H9 (cell line): ENCODE data around the gene VPS35L. TPM values are rescaled to one million over a fixed set of nuclear protein-coding genes. Genes with fewer than 3 reads are reported as not detected.

Experiments
- DNase-seq: peaks from one replicate; pipeline ENCODE4 v3.0.0-alpha.2; 2017
- H2AFZ ChIP-seq: one replicate; pipeline ENCODE4 v1.6.1; 2013; ENCODE audit warnings: mild to moderate bottlenecking, low read length, control low read depth, moderate library complexity
- H2AK5ac ChIP-seq: 2 replicates; pipeline ENCODE4 v1.6.1; 2013; ENCODE audit warnings: low read length, control low read depth, mixed read lengths; ENCODE audit not compliant: insufficient read length
- H2BK120ac ChIP-seq: one replicate; pipeline ENCODE4 v1.6.1; 2013; ENCODE audit warnings: low read depth, mild to moderate bottlenecking, low read length, control low read depth, inconsistent platforms; ENCODE audit not compliant: poor library complexity, severe bottlenecking
- H2BK12ac ChIP-seq: 2 replicates; pipeline ENCODE4 v1.6.1; 2013; ENCODE audit warnings: low read length, control low read depth, mixed read lengths, low read depth; ENCODE audit not compliant: insufficient read length
- H2BK15ac ChIP-seq: 2 replicates; pipeline ENCODE4 v1.6.1; 2013; ENCODE audit warnings: low read depth, low read length, control low read depth
- H2BK20ac ChIP-seq: one replicate; pipeline ENCODE4 v1.6.1; 2013; ENCODE audit warnings: low read depth, mild to moderate bottlenecking, low read length, control low read depth, inconsistent platforms; ENCODE audit not compliant: poor library complexity, severe bottlenecking
- H2BK5ac ChIP-seq: 2 replicates; pipeline ENCODE4 v1.6.1; 2013; ENCODE audit warnings: low read length, control low read depth, mixed read lengths; ENCODE audit not compliant: insufficient read length
- H3K14ac ChIP-seq: 2 replicates; pipeline ENCODE4 v1.6.1; 2013; ENCODE audit warnings: low read length, control low read depth; ENCODE audit not compliant: insufficient read depth
- H3K18ac ChIP-seq: 2 replicates; pipeline ENCODE4 v1.6.1; 2013; ENCODE audit warnings: low read depth, mild to moderate bottlenecking, mixed read lengths, low read length, control low read depth; ENCODE audit not compliant: insufficient read length
- H3K23ac ChIP-seq: 2 replicates; pipeline ENCODE4 v1.6.1; 2013; ENCODE audit warnings: low read length, control low read depth, mixed read lengths, low read depth; ENCODE audit not compliant: insufficient read length
- H3K23me2 ChIP-seq: 2 replicates; pipeline ENCODE4 v1.6.1; 2013; ENCODE audit warnings: low read depth, mild to moderate bottlenecking, mixed read lengths, low read length, control low read depth; ENCODE audit not compliant: insufficient read length, poor library complexity, severe bottlenecking
- H3K27ac ChIP-seq: 2 replicates; pipeline ENCODE4 v1.5.1; 2013; ENCODE audit warnings: low read length, control low read depth, mixed read lengths, low read depth; ENCODE audit not compliant: insufficient read length
- H3K27me3 ChIP-seq: 2 replicates; pipeline ENCODE4 v1.6.1; 2013; ENCODE audit warnings: low read length, control low read depth, inconsistent platforms; ENCODE audit not compliant: insufficient read depth
- H3K4ac ChIP-seq: 2 replicates; pipeline ENCODE4 v1.6.1; 2013; ENCODE audit warnings: low read depth, mild to moderate bottlenecking, control low read depth, inconsistent platforms, low read length, moderate library complexity
- H3K4me1 ChIP-seq: 2 replicates; pipeline ENCODE4 v1.6.1; 2013; ENCODE audit warnings: low read length, control low read depth, inconsistent platforms; ENCODE audit not compliant: insufficient read depth
- H3K4me2 ChIP-seq: 2 replicates; pipeline ENCODE4 v1.6.1; 2013; ENCODE audit warnings: low read length, control low read depth, mixed read lengths; ENCODE audit not compliant: insufficient read length, insufficient read depth
- H3K56ac ChIP-seq: 2 replicates; pipeline ENCODE4 v1.6.1; 2013; ENCODE audit warnings: low read depth, mild to moderate bottlenecking, mixed read lengths, low read length, control low read depth; ENCODE audit not compliant: insufficient read length
- H3K79me1 ChIP-seq: 2 replicates; pipeline ENCODE4 v1.6.1; 2013; ENCODE audit warnings: low read depth, mild to moderate bottlenecking, moderate library complexity, low read length, control low read depth, inconsistent platforms; ENCODE audit not compliant: insufficient read depth, poor library complexity, severe bottlenecking
- H3K79me2 ChIP-seq: 2 replicates; pipeline ENCODE4 v1.6.1; 2013; ENCODE audit warnings: low read length, control low read depth, inconsistent platforms; ENCODE audit not compliant: insufficient read depth
- H3K9ac ChIP-seq: 2 replicates; pipeline ENCODE4 v1.6.1; 2013; ENCODE audit warnings: low read length, control low read depth, mixed read lengths; ENCODE audit not compliant: insufficient read length; ENCODE audit errors: extremely low read depth
- H3K9me3 ChIP-seq: one replicate; pipeline ENCODE4 v1.6.1; 2013; ENCODE audit warnings: low read depth, low read length, inconsistent platforms; ENCODE audit not compliant: control insufficient read depth
- H3T11ph ChIP-seq: one replicate; pipeline ENCODE4 v1.6.1; 2013; ENCODE audit warnings: mild to moderate bottlenecking, low read length, control low read depth, inconsistent platforms
- H4K20me1 ChIP-seq: one replicate; pipeline ENCODE4 v1.6.1; 2013; ENCODE audit not compliant: control insufficient read depth, insufficient read length, insufficient read depth
- H4K5ac ChIP-seq: 2 replicates; pipeline ENCODE4 v1.6.1; 2013; ENCODE audit warnings: low read depth, mild to moderate bottlenecking, mixed read lengths, low read length, control low read depth; ENCODE audit not compliant: insufficient read length
- H4K8ac ChIP-seq: replicated peaks from 2 replicates; pipeline ENCODE4 v1.6.1; 2013; ENCODE audit warnings: low read length, control low read depth, mixed read lengths, low read depth; ENCODE audit not compliant: insufficient read length
- H4K91ac ChIP-seq: 2 replicates; pipeline ENCODE4 v1.6.1; 2013; ENCODE audit warnings: low read depth, mild to moderate bottlenecking, moderate library complexity, mixed read lengths, low read length, control low read depth; ENCODE audit not compliant: insufficient read length
- H3K27ac Mint-ChIP-seq, 3 experiments: 2 replicates in 2 of 3; 3 replicates in 1 of 3; pipeline ENCODE4 v1.8.0; 2020 to 2021; ENCODE audit warnings: mixed read lengths in 3 of 3, mild to moderate bottlenecking in 1 of 3, moderate library complexity in 1 of 3
- H3K27me3 Mint-ChIP-seq: 2 replicates; pipeline ENCODE4 v1.8.0; 2021; ENCODE audit warnings: low read depth, mild to moderate bottlenecking, moderate library complexity, mixed read lengths
- H3K36me3 Mint-ChIP-seq, 3 experiments: 2 replicates in 2 of 3; 3 replicates in 1 of 3; pipeline ENCODE4 v1.8.0; 2020 to 2021; ENCODE audit warnings: low read depth in 3 of 3, mixed read lengths in 3 of 3; ENCODE audit not compliant: insufficient read depth in 1 of 3
- H3K4me1 Mint-ChIP-seq, 2 experiments: 2 replicates each; pipeline ENCODE4 v1.8.0; 2020; ENCODE audit warnings: mixed read lengths in 2 of 2
- H3K4me3 Mint-ChIP-seq, 2 experiments: 2 replicates in 1 of 2; 3 replicates in 1 of 2; pipeline ENCODE4 v1.8.0; 2020 to 2021; ENCODE audit warnings: mild to moderate bottlenecking in 2 of 2, mixed read lengths in 2 of 2, moderate library complexity in 1 of 2
- H3K9me3 Mint-ChIP-seq, 2 experiments: 2 replicates in 1 of 2; 3 replicates in 1 of 2; pipeline ENCODE4 v1.8.0; 2020; ENCODE audit warnings: mild to moderate bottlenecking in 2 of 2, mixed read lengths in 2 of 2, moderate library complexity in 1 of 2
- WGBS: extraction: QIAGEN DNeasy Blood & Tissue Kit; methylation state at CpG from one replicate; pipeline ENCODE4 v1.1.7; 2013; ENCODE audit warnings: missing lambda C conversion rate, low lambda C conversion rate, mixed read lengths; ENCODE audit not compliant: insufficient read length; ENCODE audit errors: extremely low coverage; 5-methylcytosine and 5-hydroxymethylcytosine counted together
- total RNA-seq: library from RNA; stranded (reverse); gene quantifications from 2 replicates; pipeline ENCODE4 v1.2.1, GENCODE V29; 2021
- TF ChIP-seq, protein P1 (sequence below): fragments of 200-600 bp; sonication (generic); conservative IDR thresholded peaks from 3 replicates; pipeline ENCODE4 v1.8.0; 2021; ENCODE audit warnings: antibody characterized with exemption, mild to moderate bottlenecking

VPS35L gene
- total RNA-seq, 1 experiment from 2014 or later, result 58.4 TPM

DNA sequence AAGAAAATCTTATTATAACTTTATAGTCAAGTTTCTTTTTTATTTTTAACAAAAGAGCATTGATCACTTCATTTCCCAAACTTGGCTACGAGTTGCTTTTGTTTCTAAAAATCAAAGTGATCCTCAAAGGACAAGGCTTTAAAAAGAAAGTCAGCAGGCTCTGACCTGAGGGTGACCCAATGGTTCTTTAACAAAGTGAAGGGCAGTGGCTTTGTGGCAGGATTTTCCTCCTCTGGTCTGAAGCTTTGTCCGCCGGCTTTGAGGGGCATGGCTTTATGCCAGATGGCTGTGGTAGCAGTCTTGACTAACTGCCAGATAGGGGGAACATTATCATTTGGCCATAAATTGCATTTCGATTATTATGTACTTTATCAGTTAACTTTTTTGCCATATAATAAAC lies 191.1 kb downstream of the VPS35L start:
- no peak overlapping the region for H3K14ac ChIP-seq
- H3K9me3 Mint-ChIP-seq, result no peaks in the 10 kb centered on the region
- H3K36me3 Mint-ChIP-seq, result no peaks in the 10 kb centered on the region
- H2BK15ac ChIP-seq, result no peak overlapping the region
- no peak overlapping the region for H3K27ac ChIP-seq
- no peak for DNase-seq
- no peak overlapping the region for H2AFZ ChIP-seq
- no peaks in the 10 kb centered on the region for H3K23me2 ChIP-seq
- no peaks in the 10 kb centered on the region for H3K9me3 ChIP-seq
- H3K27ac Mint-ChIP-seq, result no peak overlapping the region
- no peak overlapping the region for H4K8ac ChIP-seq
- H3K4me2 ChIP-seq, result no peak overlapping the region
- no peak overlapping the region for H2AK5ac ChIP-seq
- no peak overlapping the region for H2BK5ac ChIP-seq
- H4K5ac ChIP-seq, result no peak overlapping the region
- H3K27me3 Mint-ChIP-seq, result no peaks in the 10 kb centered on the region
- H2BK12ac ChIP-seq, result no peak overlapping the region
- TF ChIP-seq, protein P1, sequence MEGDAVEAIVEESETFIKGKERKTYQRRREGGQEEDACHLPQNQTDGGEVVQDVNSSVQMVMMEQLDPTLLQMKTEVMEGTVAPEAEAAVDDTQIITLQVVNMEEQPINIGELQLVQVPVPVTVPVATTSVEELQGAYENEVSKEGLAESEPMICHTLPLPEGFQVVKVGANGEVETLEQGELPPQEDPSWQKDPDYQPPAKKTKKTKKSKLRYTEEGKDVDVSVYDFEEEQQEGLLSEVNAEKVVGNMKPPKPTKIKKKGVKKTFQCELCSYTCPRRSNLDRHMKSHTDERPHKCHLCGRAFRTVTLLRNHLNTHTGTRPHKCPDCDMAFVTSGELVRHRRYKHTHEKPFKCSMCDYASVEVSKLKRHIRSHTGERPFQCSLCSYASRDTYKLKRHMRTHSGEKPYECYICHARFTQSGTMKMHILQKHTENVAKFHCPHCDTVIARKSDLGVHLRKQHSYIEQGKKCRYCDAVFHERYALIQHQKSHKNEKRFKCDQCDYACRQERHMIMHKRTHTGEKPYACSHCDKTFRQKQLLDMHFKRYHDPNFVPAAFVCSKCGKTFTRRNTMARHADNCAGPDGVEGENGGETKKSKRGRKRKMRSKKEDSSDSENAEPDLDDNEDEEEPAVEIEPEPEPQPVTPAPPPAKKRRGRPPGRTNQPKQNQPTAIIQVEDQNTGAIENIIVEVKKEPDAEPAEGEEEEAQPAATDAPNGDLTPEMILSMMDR, result no peak
- no peaks in the 10 kb centered on the region for H3K79me1 ChIP-seq
- no peak overlapping the region for H3K18ac ChIP-seq
- H3K4ac ChIP-seq, result no peak overlapping the region
- H3K27me3 ChIP-seq, result no peaks in the 10 kb centered on the region
- H3K4me3 Mint-ChIP-seq, result no peak overlapping the region
- no peak overlapping the region for H3K56ac ChIP-seq
- no peak overlapping the region for H3K9ac ChIP-seq
- peaks cover 2 to 7% of the 10 kb centered on the region in 2 experiments; a peak in 2 of 4 replicates for H3K4me1 Mint-ChIP-seq
- H3K79me2 ChIP-seq, result no peaks in the 10 kb centered on the region
- no peak overlapping the region for H3K23ac ChIP-seq
- whole genome bisulfite sequencing, result no CpG with 5 or more reads among the region's 4 CpGs
- H2BK20ac ChIP-seq, result no peak overlapping the region
- H3T11ph ChIP-seq, result no peak overlapping the region
- no peak overlapping the region for H4K91ac ChIP-seq
- H4K20me1 ChIP-seq, result no peaks in the 10 kb centered on the region
- H2BK120ac ChIP-seq, result no peak overlapping the region
- no peaks in the 10 kb centered on the region for H3K4me1 ChIP-seq
